SK-N-SH (cell line): Measurements from ENCODE around the gene SELENOV. TPM values are rescaled to one million over a fixed set of nuclear protein-coding genes. Genes with fewer than 3 reads are reported as not detected.

Experiments used
- CTCF ChIA-PET: fragments of 300-600, 350-600 bp; formaldehyde crosslinking; extraction: SDS; loops from one replicate; lab custom pipeline; 2021; lab: Yijun Ruan, JAX
- POLR2A ChIA-PET: fragments of 350-600 bp; sonication (Branson Sonifier 250); formaldehyde crosslinking; extraction: SDS; loops from one replicate; lab custom pipeline; 2020; ENCODE audit warnings: antibody characterized with exemption, inconsistent platforms; lab: Yijun Ruan, JAX
- DNase-seq: peaks from one replicate; pipeline ENCODE4 v3.0.0; 2012
- H2AFZ ChIP-seq: fragments of 200-600 bp; sonication (generic); 2 replicates; pipeline ENCODE4 v1.8.1; 2016; ENCODE audit warnings: antibody characterized with exemption, mild to moderate bottlenecking, low read depth
- H3F3A ChIP-seq: fragments of 200-600 bp; sonication (generic); replicated peaks from 2 replicates; pipeline ENCODE3; 2016; ENCODE audit warnings: antibody characterized with exemption, mild to moderate bottlenecking; ENCODE audit not compliant: insufficient read depth
- H3K27ac ChIP-seq, 2 experiments: fragments of 200-500 bp in 1 of 2; fragments of 200-600 bp in 1 of 2; sonication (Bioruptor generic) in 1 of 2; sonication (generic), shearing (Covaris generic) in 1 of 2; 2 replicates each; pipeline versions ENCODE4 v1.5.1 to v1.6.1; 2014 to 2016; ENCODE audit warnings: low read depth in 2 of 2, inconsistent platforms in 1 of 2, low read length in 1 of 2, mild to moderate bottlenecking in 1 of 2, mixed read lengths in 1 of 2
- H3K27me3 ChIP-seq: fragments of 200-600 bp; sonication (generic), shearing (Covaris generic); 2 replicates; pipeline ENCODE4 v1.6.1; 2016; ENCODE audit warnings: mixed run types; ENCODE audit not compliant: insufficient read depth
- H3K36me3 ChIP-seq, 2 experiments: fragments of 200-500 bp in 1 of 2; fragments of 200-600 bp in 1 of 2; sonication (Bioruptor generic) in 1 of 2; sonication (generic) in 1 of 2; replicated peaks in 1 of 2; 2 replicates each; pipeline versions ENCODE3 to v1.5.1; 2014 to 2016; ENCODE audit warnings: low read length in 1 of 2, mild to moderate bottlenecking in 1 of 2; ENCODE audit not compliant: insufficient read depth in 2 of 2, control insufficient read depth in 1 of 2
- H3K4me1 ChIP-seq, 2 experiments: fragments of 200-500 bp in 1 of 2; fragments of 200-600 bp in 1 of 2; sonication (Bioruptor generic) in 1 of 2; sonication (generic), shearing (Covaris generic) in 1 of 2; 2 replicates each; pipeline versions ENCODE4 v1.5.1 to v1.6.1; 2014 to 2016; ENCODE audit warnings: low read depth in 1 of 2, low read length in 1 of 2, mixed run types in 1 of 2; ENCODE audit not compliant: insufficient read depth in 2 of 2, control insufficient read depth in 1 of 2
- H3K4me2 ChIP-seq: fragments of 200-600 bp; sonication (generic), shearing (Covaris generic); 2 replicates; pipeline ENCODE4 v1.6.1; 2017; ENCODE audit warnings: mixed run types
- H3K4me3 ChIP-seq, 2 experiments: fragments of 200-500 bp in 1 of 2; fragments of 200-600 bp in 1 of 2; sonication (Bioruptor generic) in 1 of 2; sonication (generic), shearing (Covaris generic) in 1 of 2; 2 replicates each; pipeline versions ENCODE4 v1.5.1 to v1.8.1; 2014 to 2016; ENCODE audit warnings: low read depth in 2 of 2, inconsistent platforms in 1 of 2, low read length in 1 of 2, mild to moderate bottlenecking in 1 of 2, mixed read lengths in 1 of 2, moderate library complexity in 1 of 2
- H3K79me2 ChIP-seq: fragments of 200-600 bp; sonication (generic); 2 replicates; pipeline ENCODE4 v1.8.1; 2017; ENCODE audit warnings: mild to moderate bottlenecking; ENCODE audit not compliant: insufficient read depth
- H3K9ac ChIP-seq: fragments of 200-600 bp; sonication (generic); 2 replicates; pipeline ENCODE4 v1.6.1; 2017; ENCODE audit warnings: mixed run types
- H3K9me2 ChIP-seq: fragments of 200-600 bp; sonication (generic); 2 replicates; pipeline ENCODE4 v1.6.1; 2017; ENCODE audit warnings: mixed run types
- H3K9me3 ChIP-seq: fragments of 200-600 bp; sonication (generic); 2 replicates; pipeline ENCODE4 v1.6.1; 2017; ENCODE audit warnings: mixed run types, mild to moderate bottlenecking, moderate library complexity
- H4K20me1 ChIP-seq: fragments of 200-600 bp; sonication (generic); 2 replicates; pipeline ENCODE4 v1.6.1; 2017; ENCODE audit warnings: mild to moderate bottlenecking, mixed run types; ENCODE audit not compliant: insufficient read depth
- EP300 ChIP-seq, 2 experiments: IDR thresholded peaks; 2 replicates each; pipeline versions ENCODE4 v1.4.0 to v1.6.1; 2012; ENCODE audit warnings: borderline replicate concordance in 1 of 2, low read depth in 1 of 2, low read length in 1 of 2
- JUND ChIP-seq: IDR thresholded peaks from 2 replicates; pipeline ENCODE4 v1.4.0; 2012
- POLR2AphosphoS5 ChIP-seq: IDR thresholded peaks from 2 replicates; pipeline ENCODE4 v1.6.1; 2012; ENCODE audit warnings: low read depth, low read length
- RAD21 ChIP-seq: IDR thresholded peaks from 2 replicates; pipeline ENCODE4 v1.6.1; 2012; ENCODE audit warnings: mild to moderate bottlenecking, low read length
- SMC3 ChIP-seq: IDR thresholded peaks from 2 replicates; pipeline ENCODE4 v1.6.1; 2012; ENCODE audit warnings: low read depth, low read length, improper control_type of control experiment
- WGBS: methylation state at CpG from one replicate; pipeline ENCODE4 v1.1.6; 2017; ENCODE audit warnings: low lambda C conversion rate; 5-methylcytosine and 5-hydroxymethylcytosine counted together
- polyA plus RNA-seq, 3 experiments: library from polyadenylated mRNA; depleted of rRNA; stranded (reverse); fragments of >200 nt; gene quantifications; 2 replicates each; pipeline ENCODE4 v1.2.3, GENCODE V29; 2012
- TF ChIP-seq, protein P1 (sequence below): IDR thresholded peaks from 2 replicates; pipeline ENCODE4 v1.4.0; 2012; ENCODE audit warnings: low read depth, borderline replicate concordance
- TF ChIP-seq, protein P2 (sequence below): fragments of 150-350 bp; IDR thresholded peaks from 2 replicates; pipeline ENCODE4 v1.6.1; 2017; ENCODE audit warnings: antibody characterized with exemption, low read length, low read depth, borderline replicate concordance
- TF ChIP-seq, protein P3 (sequence below): fragments of 200-600 bp; sonication (generic); IDR thresholded peaks from 2 replicates; pipeline ENCODE4 v1.6.1; 2017; ENCODE audit warnings: antibody characterized with exemption, mild to moderate bottlenecking, moderate library complexity

Gene SELENOV
- polyA plus RNA-seq, 1 of the 3 experiments (the other 2 are of a cell fraction): 0.08 TPM

DNA sequence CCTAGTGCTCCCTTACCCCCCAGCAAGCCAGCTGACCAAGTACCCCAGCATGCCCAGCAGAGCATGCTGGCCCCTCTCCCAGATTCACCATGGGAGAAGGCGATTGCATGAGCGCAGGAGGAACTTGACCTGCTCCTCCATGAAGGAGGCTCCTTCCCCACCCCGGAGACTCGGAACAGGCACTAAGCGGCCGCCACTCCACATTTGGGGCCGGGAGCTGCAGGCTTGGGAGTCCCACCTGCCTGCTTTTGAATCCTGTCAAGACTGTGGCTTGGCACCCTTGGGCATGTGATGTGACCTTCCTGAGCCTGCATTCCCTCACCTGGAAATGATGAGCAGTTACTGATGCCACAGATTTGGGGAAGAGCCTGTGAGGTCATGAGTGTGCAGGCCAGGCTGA is 47.0 kb upstream of the SELENOV start:
- Histone ChIP-seq H3K79me2 (peaks cover 10% of the 10 kb centered on the region; the same call in 1 of the 2 replicates), H4K20me1 (no peaks in the 10 kb centered on the region), H3K4me2 (no peak overlapping the region), H3K27me3 (no peaks in the 10 kb centered on the region), H3K36me3 (peaks cover 20 to 83% of the 10 kb centered on the region in 2 experiments), H3F3A (no peaks in the 10 kb centered on the region), H3K27ac (no peak overlapping the region), H2AFZ (no peak overlapping the region), H3K4me1 (no peaks in the 10 kb centered on the region), H3K4me3 (no peak overlapping the region), H3K9me2 (no peaks in the 10 kb centered on the region), H3K9ac (no peak overlapping the region), H3K9me3 (no peaks in the 10 kb centered on the region)
- POLR2A ChIA-PET: no interaction called here
- 96% methylated on average over 7 of the region's 7 CpGs for WGBS
- no peak for DNase-seq
- TF ChIP-seq, protein P1, sequence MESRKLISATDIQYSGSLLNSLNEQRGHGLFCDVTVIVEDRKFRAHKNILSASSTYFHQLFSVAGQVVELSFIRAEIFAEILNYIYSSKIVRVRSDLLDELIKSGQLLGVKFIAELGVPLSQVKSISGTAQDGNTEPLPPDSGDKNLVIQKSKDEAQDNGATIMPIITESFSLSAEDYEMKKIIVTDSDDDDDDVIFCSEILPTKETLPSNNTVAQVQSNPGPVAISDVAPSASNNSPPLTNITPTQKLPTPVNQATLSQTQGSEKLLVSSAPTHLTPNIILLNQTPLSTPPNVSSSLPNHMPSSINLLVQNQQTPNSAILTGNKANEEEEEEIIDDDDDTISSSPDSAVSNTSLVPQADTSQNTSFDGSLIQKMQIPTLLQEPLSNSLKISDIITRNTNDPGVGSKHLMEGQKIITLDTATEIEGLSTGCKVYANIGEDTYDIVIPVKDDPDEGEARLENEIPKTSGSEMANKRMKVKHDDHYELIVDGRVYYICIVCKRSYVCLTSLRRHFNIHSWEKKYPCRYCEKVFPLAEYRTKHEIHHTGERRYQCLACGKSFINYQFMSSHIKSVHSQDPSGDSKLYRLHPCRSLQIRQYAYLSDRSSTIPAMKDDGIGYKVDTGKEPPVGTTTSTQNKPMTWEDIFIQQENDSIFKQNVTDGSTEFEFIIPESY: no peak
- TF ChIP-seq POLR2AphosphoS5 (no peak), RAD21 (no peak), EP300 (IDR thresholded peaks at IDR 0.05; ENCODE audit: borderline replicate concordance in 1 of 2, low read depth in 1 of 2, low read length in 1 of 2) (no peak), SMC3 (no peak)
- TF ChIP-seq, protein P2, sequence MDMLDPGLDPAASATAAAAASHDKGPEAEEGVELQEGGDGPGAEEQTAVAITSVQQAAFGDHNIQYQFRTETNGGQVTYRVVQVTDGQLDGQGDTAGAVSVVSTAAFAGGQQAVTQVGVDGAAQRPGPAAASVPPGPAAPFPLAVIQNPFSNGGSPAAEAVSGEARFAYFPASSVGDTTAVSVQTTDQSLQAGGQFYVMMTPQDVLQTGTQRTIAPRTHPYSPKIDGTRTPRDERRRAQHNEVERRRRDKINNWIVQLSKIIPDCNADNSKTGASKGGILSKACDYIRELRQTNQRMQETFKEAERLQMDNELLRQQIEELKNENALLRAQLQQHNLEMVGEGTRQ: no peak
- TF ChIP-seq, protein P3, sequence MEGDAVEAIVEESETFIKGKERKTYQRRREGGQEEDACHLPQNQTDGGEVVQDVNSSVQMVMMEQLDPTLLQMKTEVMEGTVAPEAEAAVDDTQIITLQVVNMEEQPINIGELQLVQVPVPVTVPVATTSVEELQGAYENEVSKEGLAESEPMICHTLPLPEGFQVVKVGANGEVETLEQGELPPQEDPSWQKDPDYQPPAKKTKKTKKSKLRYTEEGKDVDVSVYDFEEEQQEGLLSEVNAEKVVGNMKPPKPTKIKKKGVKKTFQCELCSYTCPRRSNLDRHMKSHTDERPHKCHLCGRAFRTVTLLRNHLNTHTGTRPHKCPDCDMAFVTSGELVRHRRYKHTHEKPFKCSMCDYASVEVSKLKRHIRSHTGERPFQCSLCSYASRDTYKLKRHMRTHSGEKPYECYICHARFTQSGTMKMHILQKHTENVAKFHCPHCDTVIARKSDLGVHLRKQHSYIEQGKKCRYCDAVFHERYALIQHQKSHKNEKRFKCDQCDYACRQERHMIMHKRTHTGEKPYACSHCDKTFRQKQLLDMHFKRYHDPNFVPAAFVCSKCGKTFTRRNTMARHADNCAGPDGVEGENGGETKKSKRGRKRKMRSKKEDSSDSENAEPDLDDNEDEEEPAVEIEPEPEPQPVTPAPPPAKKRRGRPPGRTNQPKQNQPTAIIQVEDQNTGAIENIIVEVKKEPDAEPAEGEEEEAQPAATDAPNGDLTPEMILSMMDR: no peak
- CTCF ChIA-PET: interaction anchor here (1.3 to 5.6 kb wide), 2 partner anchors 66 to 84 kb away, joined by 3 to 22 read pairs; partner anchors contain the start of gene EID2B

DNA sequence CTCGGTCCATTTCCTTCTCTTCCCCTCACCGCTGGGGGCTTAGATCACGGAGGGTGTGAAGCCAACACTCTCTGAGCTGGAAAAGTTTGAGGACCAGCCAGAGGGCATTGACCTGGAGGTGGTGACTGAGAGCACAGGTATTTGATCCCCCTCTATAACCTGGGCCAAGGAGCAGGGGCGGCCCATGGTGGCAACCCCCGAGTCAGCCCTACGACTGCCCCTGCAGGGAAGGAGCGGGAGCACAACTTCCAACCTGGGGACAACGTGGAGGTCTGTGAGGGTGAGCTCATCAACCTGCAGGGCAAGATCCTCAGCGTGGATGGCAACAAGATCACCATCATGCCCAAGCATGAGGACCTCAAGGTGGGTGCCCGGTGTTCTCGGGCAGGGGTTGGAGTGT is 45.9 kb upstream of the SELENOV start:
- Histone ChIP-seq H3F3A (no peaks in the 10 kb centered on the region), H3K79me2 (no peaks in the 10 kb centered on the region; the same call in 1 of the 2 replicates), H3K4me1 (no peaks in the 10 kb centered on the region), H2AFZ (no peak overlapping the region), H3K27ac (no peak overlapping the region), H3K36me3 (peaks cover 13 to 85% of the 10 kb centered on the region in 2 experiments), H3K27me3 (no peaks in the 10 kb centered on the region), H3K4me2 (no peak overlapping the region), H3K9me2 (no peaks in the 10 kb centered on the region), H4K20me1 (no peaks in the 10 kb centered on the region), H3K4me3 (no peak overlapping the region), H3K9ac (no peak overlapping the region), H3K9me3 (no peaks in the 10 kb centered on the region)
- POLR2A ChIA-PET: interaction anchor here (1.2 kb wide), 1 partner anchor 24 kb away, joined by 3 read pairs; the partner anchor contains the start of gene SUPT5H
- no peak for TF ChIP-seq JUND
- CTCF ChIA-PET: interaction anchor here (1.3 to 5.6 kb wide), 2 partner anchors 65 to 82 kb away, joined by 3 to 22 read pairs; partner anchors contain the start of gene EID2B
- WGBS: 96% methylated on average over 7 of the region's 11 CpGs
- DNase-seq: no peak
